RWPE2 (cell line): ENCODE data around the gene GMDS.

Experiments
- ATAC-seq: fragments of 200-7000 bp; cut with Tn5 transposase; 3 replicates; pipeline ENCODE4 v1.9.1; 2021; ENCODE audit warnings: low read depth
- DNase-seq: peaks from one replicate; pipeline ENCODE4 v3.0.0-alpha.2; 2020; ENCODE audit warnings: low spot score
- H3K27ac ChIP-seq: fragments of 450-650 bp; 2 replicates; pipeline ENCODE4 v1.5.1; 2017; ENCODE audit warnings: mild to moderate bottlenecking; ENCODE audit not compliant: poor library complexity, severe bottlenecking
- H3K27me3 ChIP-seq: fragments of 250-450 bp; sonication (Bioruptor Pico); 2 replicates; pipeline ENCODE4 v1.5.1; 2021; ENCODE audit warnings: mild to moderate bottlenecking, moderate library complexity; ENCODE audit not compliant: insufficient read depth, poor library complexity, severe bottlenecking
- H3K36me3 ChIP-seq: fragments of 250-450 bp; sonication (Bioruptor Pico); 2 replicates; pipeline ENCODE4 v1.5.1; 2020; ENCODE audit warnings: low read depth, mild to moderate bottlenecking, moderate library complexity
- H3K4me1 ChIP-seq: fragments of 250-450 bp; sonication (Bioruptor Pico); 2 replicates; pipeline ENCODE4 v1.5.1; 2021; ENCODE audit warnings: mild to moderate bottlenecking, moderate library complexity; ENCODE audit not compliant: insufficient read depth, poor library complexity, severe bottlenecking
- H3K4me3 ChIP-seq: fragments of 250-450 bp; sonication (Bioruptor Pico); 2 replicates; pipeline ENCODE4 v1.5.1; 2021; ENCODE audit warnings: mild to moderate bottlenecking, moderate library complexity; ENCODE audit not compliant: severe bottlenecking
- H3K9me3 ChIP-seq: fragments of 250-450 bp; sonication (Bioruptor Pico); 2 replicates; pipeline ENCODE4 v1.5.1; 2021; ENCODE audit warnings: mild to moderate bottlenecking, moderate library complexity; ENCODE audit not compliant: severe bottlenecking
- TF ChIP-seq, protein P1 (sequence below): fragments of 450-650 bp; IDR thresholded peaks from one replicate; pipeline ENCODE4 v1.5.1; 2017; ENCODE audit warnings: mild to moderate bottlenecking, moderate library complexity; ENCODE audit not compliant: poor library complexity, severe bottlenecking

The GMDS gene

GRCh38 chr6:1986454-1987243 is 258.8 kb downstream of the GMDS start:
- Histone ChIP-seq H3K36me3 (no peaks in the 10 kb centered on the region), H3K4me1 (peaks cover 8% of the 10 kb centered on the region), H3K9me3 (no peaks in the 10 kb centered on the region), H3K27me3 (no peaks in the 10 kb centered on the region), H3K4me3 (no peak overlapping the region), H3K27ac (no peak overlapping the region)
- DNase-seq, result no peak
- no peak for ATAC-seq
- TF ChIP-seq, protein P1, sequence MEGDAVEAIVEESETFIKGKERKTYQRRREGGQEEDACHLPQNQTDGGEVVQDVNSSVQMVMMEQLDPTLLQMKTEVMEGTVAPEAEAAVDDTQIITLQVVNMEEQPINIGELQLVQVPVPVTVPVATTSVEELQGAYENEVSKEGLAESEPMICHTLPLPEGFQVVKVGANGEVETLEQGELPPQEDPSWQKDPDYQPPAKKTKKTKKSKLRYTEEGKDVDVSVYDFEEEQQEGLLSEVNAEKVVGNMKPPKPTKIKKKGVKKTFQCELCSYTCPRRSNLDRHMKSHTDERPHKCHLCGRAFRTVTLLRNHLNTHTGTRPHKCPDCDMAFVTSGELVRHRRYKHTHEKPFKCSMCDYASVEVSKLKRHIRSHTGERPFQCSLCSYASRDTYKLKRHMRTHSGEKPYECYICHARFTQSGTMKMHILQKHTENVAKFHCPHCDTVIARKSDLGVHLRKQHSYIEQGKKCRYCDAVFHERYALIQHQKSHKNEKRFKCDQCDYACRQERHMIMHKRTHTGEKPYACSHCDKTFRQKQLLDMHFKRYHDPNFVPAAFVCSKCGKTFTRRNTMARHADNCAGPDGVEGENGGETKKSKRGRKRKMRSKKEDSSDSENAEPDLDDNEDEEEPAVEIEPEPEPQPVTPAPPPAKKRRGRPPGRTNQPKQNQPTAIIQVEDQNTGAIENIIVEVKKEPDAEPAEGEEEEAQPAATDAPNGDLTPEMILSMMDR, result no peak

GRCh38 chr6:1984346-1984994 is 260.9 kb downstream of the GMDS start:
- Histone ChIP-seq H3K27ac (no peak overlapping the region), H3K36me3 (no peaks in the 10 kb centered on the region), H3K27me3 (no peaks in the 10 kb centered on the region), H3K9me3 (peaks cover 2% of the 10 kb centered on the region), H3K4me1 (peaks cover 8% of the 10 kb centered on the region), H3K4me3 (no peak overlapping the region)
- no peak for DNase-seq
- ATAC-seq, result no peak
- TF ChIP-seq, protein P1, result no peak

- no peak overlapping the region for H3K4me3 ChIP-seq
- no peak overlapping the region for H3K27ac ChIP-seq
- no peak for DNase-seq
- TF ChIP-seq, protein P1, result no peak
- peaks cover 8% of the 10 kb centered on the region for H3K4me1 ChIP-seq
- H3K9me3 ChIP-seq, result peaks cover 2% of the 10 kb centered on the region
- no peaks in the 10 kb centered on the region for H3K27me3 ChIP-seq
- ATAC-seq, result no peak
- H3K36me3 ChIP-seq, result no peaks in the 10 kb centered on the region
Measured at GRCh38 chr6:1983850-1984249, 261.6 kb downstream of the GMDS start.

GRCh38 chr6:1972962-1973361 is 272.4 kb downstream of the GMDS start:
- no peak for ATAC-seq
- TF ChIP-seq, protein P1, result no peak
- no peak overlapping the region for H3K27ac ChIP-seq

GRCh38 chr6:1971612-1972011 is 273.8 kb downstream of the GMDS start:
- Histone ChIP-seq H3K36me3 (no peaks in the 10 kb centered on the region), H3K9me3 (no peaks in the 10 kb centered on the region), H3K27me3 (no peaks in the 10 kb centered on the region), H3K4me1 (no peaks in the 10 kb centered on the region), H3K4me3 (no peak overlapping the region), H3K27ac (no peak overlapping the region)
- TF ChIP-seq, protein P1, result no peak
- DNase-seq, result no peak
- ATAC-seq, result no peak

More at GRCh38 chr6:1972962-1973361, 272.4 kb downstream of the GMDS start:
- Histone ChIP-seq H3K4me1 (no peaks in the 10 kb centered on the region), H3K27me3 (no peaks in the 10 kb centered on the region), H3K9me3 (no peaks in the 10 kb centered on the region), H3K36me3 (no peaks in the 10 kb centered on the region), H3K4me3 (no peak overlapping the region)
- DNase-seq, result no peak
